Stimulated activated CD8-positive, alpha-beta memory T cell treated with anti-CD3 and anti-CD28 coated beads, Interleukin-12 subunit alpha, Interleukin-12 subunit beta, amount 100 ng/mL, for 4 hours (primary cell): Measurements from ENCODE around the gene HPDL.
"Not testable (repeated sequence)": the region's sequence is repeated elsewhere in the genome, so short reads cannot be mapped to it uniquely, and the experiment has no call there.

ENCODE experiments used
- DNase-seq: peaks from one replicate; pipeline ENCODE4 v3.0.0-alpha.2; 2020; ENCODE audit warnings: low read depth

The HPDL gene

GRCh38 chr1:45351508-45351907, 24.8 kb downstream of the HPDL start:
- DNase-seq: no peak

- no peak for DNase-seq
Observed at GRCh38 chr1:45353685-45354084, 27.0 kb downstream of the HPDL start.

GRCh38 chr1:45354838-45355237, 28.1 kb downstream of the HPDL start:
- no peak for DNase-seq

- DNase-seq: no peak
Observed at GRCh38 chr1:45355683-45356082, 29.0 kb downstream of the HPDL start.

- DNase-seq: no peak
Observed at GRCh38 chr1:45356186-45356585, 29.5 kb downstream of the HPDL start.

GRCh38 chr1:45359882-45360513, 33.3 kb downstream of the HPDL start:
- DNase-seq: no peak

- not testable (repeated sequence) for DNase-seq
Observed at GRCh38 chr1:45360981-45361380, 34.3 kb downstream of the HPDL start.

GRCh38 chr1:45364294-45364693, 37.6 kb downstream of the HPDL start:
- no peak for DNase-seq

- DNase-seq: no peak
Observed at GRCh38 chr1:45365051-45365450, 38.4 kb downstream of the HPDL start.

GRCh38 chr1:45370575-45370974, 43.9 kb downstream of the HPDL start:
- DNase-seq: no peak

- DNase-seq: no peak
Observed at GRCh38 chr1:45373573-45373972, 46.9 kb downstream of the HPDL start.

GRCh38 chr1:45375104-45376090, 48.7 kb downstream of the HPDL start:
- no peak for DNase-seq

GRCh38 chr1:45378184-45378583, 51.5 kb downstream of the HPDL start:
- no peak for DNase-seq
